HS-5 (cell line): ENCODE results near the gene PLS3.

Experiments used
- DNase-seq: peaks from one replicate; pipeline ENCODE4 v3.0.0-alpha.2; 2012; ENCODE audit warnings: low read depth

Gene PLS3

GRCh38 chrX:115571712-115572111, 10.7 kb downstream of the PLS3 start:
- no peak for DNase-seq

GRCh38 chrX:115573185-115573584, 12.2 kb downstream of the PLS3 start:
- no peak for DNase-seq

DNA sequence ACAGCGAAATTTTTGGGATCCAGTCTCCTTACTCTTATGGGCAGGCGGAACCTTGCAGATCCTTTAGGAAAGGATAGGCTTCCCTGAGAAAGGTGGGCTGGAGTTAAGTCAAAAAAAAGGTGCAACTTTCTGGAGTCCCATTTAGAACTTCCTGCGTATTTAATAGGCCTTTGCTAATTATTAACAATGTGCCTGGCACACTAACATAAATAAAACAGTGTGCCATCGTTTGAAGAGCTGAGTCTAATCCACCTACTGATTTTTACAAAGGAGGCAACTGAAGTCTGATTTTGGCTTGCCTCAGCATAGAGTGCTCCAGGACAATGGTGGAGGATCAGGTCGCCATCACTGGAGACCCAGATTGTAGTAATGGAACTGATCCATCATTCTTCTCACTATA, 15.7 kb downstream of the PLS3 start:
- no peak for DNase-seq

DNA sequence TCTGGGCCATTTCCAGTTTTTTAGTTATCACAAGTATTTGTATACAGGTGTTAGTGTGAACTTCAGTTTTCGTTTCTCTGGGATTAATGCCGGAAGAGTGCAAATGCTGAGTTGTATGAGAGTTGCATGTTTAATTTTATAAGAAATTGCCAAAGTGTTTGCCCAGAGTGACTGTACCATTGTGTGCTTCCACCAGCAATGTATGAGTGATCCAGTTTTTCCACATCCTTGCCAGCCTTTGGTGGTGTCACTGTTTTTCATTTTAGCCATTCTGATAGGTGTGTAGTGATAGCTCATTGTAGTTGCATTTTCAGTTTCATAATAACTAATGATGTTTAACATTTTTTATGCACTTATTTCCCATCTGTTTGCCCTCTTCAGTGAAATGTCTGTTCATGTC, 18.4 kb downstream of the PLS3 start:
- no peak for DNase-seq

- DNase-seq: no peak
Measured at GRCh38 chrX:115579786-115580294, 18.9 kb downstream of the PLS3 start.

- no peak for DNase-seq
Measured at GRCh38 chrX:115581759-115582615, 21.0 kb downstream of the PLS3 start.

DNA sequence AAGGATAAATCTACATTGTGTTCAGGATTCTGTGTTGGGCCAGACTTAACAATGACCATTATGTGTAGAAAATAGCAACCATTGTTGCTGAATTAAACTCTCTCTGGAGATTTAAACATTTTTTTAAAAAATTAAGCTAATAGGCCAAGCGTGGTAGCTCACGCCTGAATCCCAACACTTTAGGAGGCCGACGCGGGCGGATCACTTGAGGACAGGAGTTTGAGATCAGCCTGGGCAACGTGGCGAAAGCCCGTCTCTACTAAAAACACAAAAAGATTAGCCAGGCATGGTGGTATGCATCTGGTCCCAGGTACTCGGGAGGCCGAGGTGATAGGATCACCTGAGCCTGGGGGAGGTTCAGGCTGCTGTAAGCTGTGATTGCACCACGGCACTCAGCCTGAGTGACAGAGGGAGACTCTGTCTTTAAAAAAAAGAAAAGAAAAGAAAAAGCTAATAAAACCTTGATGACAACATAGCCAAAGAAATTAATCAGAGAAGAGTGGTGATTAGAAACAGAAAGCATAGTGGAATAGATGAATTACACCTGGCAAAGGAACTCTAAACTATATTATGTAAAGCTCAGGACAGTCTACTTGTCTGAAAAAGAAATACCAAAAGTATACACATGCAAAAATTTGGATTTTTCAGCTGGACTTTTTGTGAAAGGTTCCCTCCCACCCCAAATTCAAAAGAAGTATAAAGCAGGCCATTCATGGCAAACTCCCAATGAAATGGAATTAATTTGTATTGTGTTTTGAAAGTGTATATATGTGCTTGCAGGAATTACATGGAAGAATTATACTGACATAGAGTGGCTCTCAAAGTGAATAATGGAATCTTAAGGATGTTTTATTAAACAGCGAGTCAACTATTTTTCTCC, 21.9 kb downstream of the PLS3 start:
- no peak for DNase-seq

- DNase-seq: no peak
Measured at GRCh38 chrX:115583496-115584004, 22.6 kb downstream of the PLS3 start.

DNA sequence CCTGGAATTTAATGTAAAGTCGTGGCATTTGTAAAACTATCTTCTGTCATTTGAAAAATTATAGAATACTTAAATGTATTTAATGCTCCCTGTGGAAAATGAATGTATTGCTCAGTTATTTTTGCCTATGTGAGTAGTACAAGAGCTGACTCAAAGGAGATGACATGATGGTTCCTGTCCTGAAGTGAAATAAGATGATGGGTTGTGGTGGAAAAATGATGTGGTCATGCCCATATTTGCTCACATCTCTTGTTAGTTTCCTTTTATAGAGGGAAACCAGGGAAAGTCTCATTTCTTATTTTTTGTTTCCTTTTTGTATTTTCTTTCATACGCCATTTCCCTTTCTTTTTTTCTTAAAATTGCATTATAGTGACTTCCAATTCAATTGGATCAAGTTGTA, 23.7 kb downstream of the PLS3 start:
- DNase-seq: no peak

- DNase-seq: no peak
Measured at GRCh38 chrX:115588179-115588578, 27.2 kb downstream of the PLS3 start.

DNA sequence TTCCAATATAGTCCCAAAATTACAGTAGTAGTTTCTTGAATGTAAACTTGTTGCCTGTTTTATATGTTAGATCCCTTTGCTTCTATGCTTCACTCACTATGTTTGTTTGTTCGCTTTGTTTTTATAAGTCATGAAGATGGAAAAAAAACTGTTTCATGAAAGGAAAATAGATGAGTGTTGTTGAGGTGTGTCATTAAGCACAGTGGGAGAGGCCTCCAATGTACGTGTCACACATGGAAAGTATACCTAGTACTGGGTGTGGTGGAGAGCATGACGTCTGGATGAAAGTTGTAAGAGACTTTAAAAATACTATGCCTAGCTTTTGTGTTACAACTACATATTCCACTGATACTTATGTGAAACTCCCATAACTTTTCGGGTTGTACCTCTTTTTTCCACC, 28.4 kb downstream of the PLS3 start:
- DNase-seq: no peak

DNA sequence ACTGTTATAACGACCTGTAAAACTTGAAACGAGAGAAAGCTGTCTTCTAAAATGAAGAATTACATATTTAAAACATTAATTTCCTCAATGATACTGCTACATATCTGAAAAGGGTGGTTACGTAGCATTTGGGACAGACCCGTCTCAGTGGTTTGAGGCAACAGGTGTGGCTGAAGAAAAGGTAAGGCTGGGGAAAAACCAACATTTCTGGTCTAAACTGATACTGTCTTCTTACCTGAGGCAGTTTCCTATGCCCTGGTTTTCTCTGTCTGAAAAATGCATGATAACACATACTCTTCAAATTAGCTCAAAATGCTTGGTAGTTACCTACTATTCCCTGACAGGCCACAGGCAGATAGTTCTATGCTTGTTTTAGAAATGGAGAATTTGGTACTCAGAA, 30.4 kb downstream of the PLS3 start:
- no peak for DNase-seq

DNA sequence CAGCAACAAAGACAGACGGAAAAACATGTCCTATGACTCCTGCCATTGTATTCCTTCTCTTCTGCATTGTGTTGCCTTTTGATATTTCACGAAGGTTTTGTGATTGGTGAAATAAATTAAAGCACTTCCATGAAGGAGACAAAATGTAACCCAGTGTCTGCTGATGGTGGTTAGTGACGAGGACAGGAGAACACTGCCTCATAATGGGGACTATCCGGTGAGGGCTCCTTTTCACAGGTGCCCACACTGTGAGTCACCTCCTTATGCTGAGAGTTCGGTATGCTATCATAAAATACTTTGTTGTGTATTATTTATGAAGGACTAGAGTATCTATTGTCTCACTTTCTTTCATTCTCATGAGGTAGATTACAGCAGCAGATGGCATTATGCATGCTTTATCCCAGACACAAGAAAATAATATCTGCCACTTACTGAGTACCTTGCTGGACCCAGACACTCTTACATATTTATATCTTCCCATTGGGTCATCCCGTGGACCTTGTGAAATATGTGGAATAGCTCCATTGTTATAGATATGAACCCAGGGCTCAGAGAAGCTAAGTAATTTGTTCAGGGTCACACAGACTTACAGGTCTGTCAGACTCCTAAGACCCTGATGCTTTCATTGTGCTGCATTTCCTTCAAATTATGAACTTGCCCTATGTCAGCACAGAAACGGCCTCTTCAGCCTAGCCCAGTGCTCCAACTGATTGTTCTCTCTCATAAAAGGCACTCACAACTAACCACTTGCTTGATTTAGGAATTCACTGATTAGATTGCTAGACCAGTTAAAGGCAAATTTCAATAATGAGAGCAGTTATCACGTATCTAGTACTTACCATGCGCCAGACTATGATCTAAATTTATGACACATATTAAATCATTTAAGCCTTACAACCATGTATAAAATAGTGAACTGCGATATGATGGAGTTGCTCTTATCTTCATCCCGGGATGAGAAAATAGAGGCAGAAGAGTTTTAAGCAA, 31.2 kb downstream of the PLS3 start:
- DNase-seq: no peak

- DNase-seq: no peak
Measured at GRCh38 chrX:115592997-115593734, 32.2 kb downstream of the PLS3 start.

DNA sequence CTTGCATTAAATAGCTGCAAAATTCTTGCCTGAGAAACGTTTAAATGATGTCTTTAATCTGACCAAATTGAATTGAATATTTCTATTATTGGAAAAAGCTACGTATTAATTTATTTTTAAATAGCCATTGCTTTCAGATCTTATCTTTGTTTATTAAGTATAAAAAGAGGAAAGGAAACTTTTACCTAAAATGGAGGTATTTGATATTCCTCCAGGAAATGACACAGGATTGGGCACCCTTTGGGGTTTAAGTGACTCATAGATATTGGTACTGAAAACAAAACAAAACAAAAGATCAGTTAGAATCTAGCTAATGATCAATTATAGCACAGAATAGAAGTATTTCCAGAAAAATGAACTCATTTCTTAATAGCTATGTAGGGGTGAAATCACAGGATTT, 34.1 kb downstream of the PLS3 start:
- no peak for DNase-seq

DNA sequence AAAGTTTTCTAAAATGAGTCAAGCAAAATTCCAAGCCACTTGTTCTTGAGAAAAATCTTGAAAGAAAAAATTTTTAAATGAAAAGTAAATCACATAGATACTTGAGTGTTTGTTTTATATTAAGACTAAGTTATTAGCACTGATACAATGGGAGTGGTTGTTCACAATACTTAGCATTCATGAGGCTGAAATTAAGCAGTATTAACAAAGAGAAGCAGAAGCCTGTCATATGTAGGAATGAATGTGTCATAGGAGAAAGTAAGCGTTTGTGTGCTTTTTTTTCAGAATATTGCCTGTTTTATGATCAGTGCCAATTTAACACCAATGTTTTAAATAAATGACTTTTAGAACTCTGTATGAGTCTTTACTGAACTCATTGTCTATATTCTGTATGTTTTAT, 37.6 kb downstream of the PLS3 start:
- DNase-seq: no peak

GRCh38 chrX:115602308-115602707, 41.3 kb downstream of the PLS3 start:
- no peak for DNase-seq

DNA sequence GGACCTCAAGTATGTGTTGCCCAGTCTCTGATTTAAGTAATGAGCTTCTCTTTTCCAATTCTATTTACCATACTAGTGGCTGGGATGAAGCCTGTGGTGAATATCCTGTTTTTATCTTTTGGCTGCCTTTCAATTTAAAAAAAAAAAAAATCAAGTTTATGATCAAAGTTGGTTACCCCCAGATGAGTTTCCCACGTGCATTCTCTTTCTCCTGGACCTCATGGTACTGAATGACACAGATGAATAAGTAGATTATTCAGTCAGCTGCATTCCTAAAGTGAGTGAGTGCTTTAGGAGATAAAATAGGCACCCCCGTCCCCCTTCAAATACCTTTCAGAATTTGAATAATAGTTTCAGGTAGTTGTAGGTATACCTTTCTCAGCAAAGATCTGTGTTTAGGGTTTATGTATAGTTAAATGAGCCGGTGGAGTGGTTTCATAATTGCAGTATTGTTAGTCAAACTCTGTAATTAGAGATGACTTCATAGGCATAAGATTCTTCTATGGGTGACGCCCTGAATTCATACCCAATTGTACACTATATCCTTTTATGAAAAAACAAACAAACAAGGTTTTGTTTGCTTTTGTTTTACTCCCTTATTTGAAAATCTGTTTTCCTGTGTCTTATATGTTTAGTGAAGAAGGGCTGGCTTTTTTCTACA, 41.9 kb downstream of the PLS3 start:
- DNase-seq: no peak

- DNase-seq: no peak
Measured at GRCh38 chrX:115603534-115604074, 42.6 kb downstream of the PLS3 start.

DNA sequence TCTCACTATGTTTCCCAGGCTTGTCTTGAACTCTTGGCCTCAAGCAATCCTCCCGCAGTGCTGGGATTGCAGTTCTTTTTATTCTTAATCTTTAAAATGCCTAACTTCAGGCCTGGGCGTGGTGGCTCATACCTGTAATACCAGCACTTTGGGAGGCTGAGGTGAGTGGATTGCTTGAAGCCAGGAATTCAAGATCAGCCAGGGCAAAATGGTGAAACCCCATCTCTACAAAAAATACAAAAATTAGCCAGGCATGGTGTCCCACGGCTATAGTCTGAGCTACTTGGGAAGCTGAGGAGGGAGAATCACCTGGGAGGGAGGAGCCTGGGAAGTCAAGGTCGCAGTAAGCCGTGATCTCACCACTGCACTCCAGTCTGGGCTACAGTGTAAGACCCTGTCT, 45.9 kb downstream of the PLS3 start:
- no peak for DNase-seq
